Spleen (tissue), 11 donors: ENCODE measurements around the gene GPRC5C. TPM values are rescaled to one million over a fixed set of nuclear protein-coding genes. Genes with fewer than 3 reads are reported as not detected.
A peak's percentile ranks its signal among the peaks of the same experiment; 100 is the strongest.

Source experiments
- DNase-seq: peaks from one replicate; pipeline ENCODE4 v3.0.0-alpha.2; 2020
- H3K27ac ChIP-seq, 8 donors: fragments of 200-600 bp; sonication (generic) in 7 of 8; 1 replicate in 4 of 8; 2 replicates in 4 of 8; pipeline versions ENCODE4 v1.5.0 to v1.8.0; 2016 to 2021; ENCODE audit warnings: inconsistent platforms in 4 of 8, mild to moderate bottlenecking in 4 of 8, moderate library complexity in 1 of 8
- H3K27me3 ChIP-seq, 7 donors: fragments of 200-600 bp; sonication (generic) in 6 of 7; replicated peaks in 1 of 7; 1 replicate in 4 of 7; 2 replicates in 3 of 7; pipeline versions ENCODE4 v1.5.0 to v1.8.0; 2016 to 2021; ENCODE audit warnings: inconsistent platforms in 3 of 7, mild to moderate bottlenecking in 1 of 7
- H3K36me3 ChIP-seq, 6 donors: fragments of 200-600 bp; sonication (generic) in 5 of 6; 1 replicate in 4 of 6; 2 replicates in 2 of 6; pipeline versions ENCODE4 v1.5.0 to v1.8.0; 2016 to 2021; ENCODE audit warnings: inconsistent platforms in 2 of 6
- H3K4me1 ChIP-seq, 6 donors: fragments of 200-600 bp; sonication (generic) in 5 of 6; 1 replicate in 3 of 6; 2 replicates in 3 of 6; pipeline versions ENCODE4 v1.5.0 to v1.8.0; 2016 to 2021; ENCODE audit warnings: inconsistent platforms in 3 of 6
- H3K4me3 ChIP-seq, 8 donors: fragments of 200-600 bp; sonication (generic) in 7 of 8; 1 replicate in 4 of 8; 2 replicates in 4 of 8; pipeline versions ENCODE4 v1.5.0 to v1.8.0; 2016 to 2021; ENCODE audit warnings: inconsistent platforms in 4 of 8, mild to moderate bottlenecking in 4 of 8, moderate library complexity in 2 of 8
- H3K9me3 ChIP-seq, 8 donors: fragments of 200-600 bp; sonication (generic) in 7 of 8; 1 replicate in 4 of 8; 2 replicates in 4 of 8; pipeline versions ENCODE4 v1.5.0 to v1.8.0; 2016 to 2021; ENCODE audit warnings: inconsistent platforms in 4 of 8
- POLR2A ChIP-seq, 3 donors: fragments of 450-650 bp; IDR thresholded peaks; one replicate each; pipeline ENCODE4 v1.5.1; 2017; ENCODE audit warnings: antibody characterized with exemption in 3 of 3, mild to moderate bottlenecking in 1 of 3
- POLR2AphosphoS5 ChIP-seq, 3 donors: sonication (generic); formaldehyde crosslinking; IDR thresholded peaks; one replicate each; pipeline ENCODE4 v1.5.1; 2017; ENCODE audit warnings: antibody characterized with exemption in 3 of 3
- WGBS, 5 donors: extraction: QIAGEN DNeasy Blood & Tissue Kit in 3 of 5; methylation state at CpG; one replicate each; pipeline versions ENCODE4 v1.1.5 to v1.1.7; 2013 to 2018; 5-methylcytosine and 5-hydroxymethylcytosine counted together
- intact Hi-C: fragments of 100-400 bp; cut with DNase I; formaldehyde crosslinking; loops from one replicate; pipeline ENCODE4 v1.15.0; 2023; ENCODE audit warnings: low total_unique reads
- polyA plus RNA-seq, 3 donors: library from polyadenylated mRNA; stranded (reverse); fragments of 200-250 nt; gene quantifications; one replicate each; pipeline ENCODE4 v1.2.1, GENCODE V29; 2013
- total RNA-seq, 7 donors: library from RNA; depleted of rRNA in 3 of 7; stranded (reverse); fragments of >200 nt in 3 of 7; fragmentation: NEBNext Ultra II Directional in 4 of 7; extraction: Animal tissue kit (Norgen Biotek cat#: 25700) in 4 of 7; gene quantifications; one replicate each; pipeline versions ENCODE4 v1.1.0 to v1.2.1, GENCODE V29; 2016 to 2021
- TF ChIP-seq, protein P1 (sequence below), 11 experiments: fragments of 200-600 bp in 7 of 11; fragments of 450-650 bp in 4 of 11; sonication (generic) in 4 of 11; IDR thresholded peaks in 8 of 11; conservative IDR thresholded peaks in 3 of 11; 1 replicate in 7 of 11; 2 replicates in 4 of 11; pipeline versions ENCODE4 v1.4.0 to v1.8.0; 2016 to 2021; ENCODE audit warnings: antibody characterized with exemption in 11 of 11, inconsistent platforms in 4 of 11, mild to moderate bottlenecking in 1 of 11
- donor health status: healthy with polysubstance abuse.
- donor health status: DM: no; HTN: no; CAD: no; lungs with moderate emphysema.
- donor health status: DM: no; HTN: no; CAD: no.
- donor health status: Bipolar disorder and iron deficiency.
- donor health status: healthy.
- donor health status: DM: no; HTN: no; CAD: no.
- donor health status: DM: yes; HTN: yes; CAD: no.

The GPRC5C gene
- total and polyA plus RNA-seq, 10 donors, result 11.0 to 70.0 (median 28.6) TPM

DNA sequence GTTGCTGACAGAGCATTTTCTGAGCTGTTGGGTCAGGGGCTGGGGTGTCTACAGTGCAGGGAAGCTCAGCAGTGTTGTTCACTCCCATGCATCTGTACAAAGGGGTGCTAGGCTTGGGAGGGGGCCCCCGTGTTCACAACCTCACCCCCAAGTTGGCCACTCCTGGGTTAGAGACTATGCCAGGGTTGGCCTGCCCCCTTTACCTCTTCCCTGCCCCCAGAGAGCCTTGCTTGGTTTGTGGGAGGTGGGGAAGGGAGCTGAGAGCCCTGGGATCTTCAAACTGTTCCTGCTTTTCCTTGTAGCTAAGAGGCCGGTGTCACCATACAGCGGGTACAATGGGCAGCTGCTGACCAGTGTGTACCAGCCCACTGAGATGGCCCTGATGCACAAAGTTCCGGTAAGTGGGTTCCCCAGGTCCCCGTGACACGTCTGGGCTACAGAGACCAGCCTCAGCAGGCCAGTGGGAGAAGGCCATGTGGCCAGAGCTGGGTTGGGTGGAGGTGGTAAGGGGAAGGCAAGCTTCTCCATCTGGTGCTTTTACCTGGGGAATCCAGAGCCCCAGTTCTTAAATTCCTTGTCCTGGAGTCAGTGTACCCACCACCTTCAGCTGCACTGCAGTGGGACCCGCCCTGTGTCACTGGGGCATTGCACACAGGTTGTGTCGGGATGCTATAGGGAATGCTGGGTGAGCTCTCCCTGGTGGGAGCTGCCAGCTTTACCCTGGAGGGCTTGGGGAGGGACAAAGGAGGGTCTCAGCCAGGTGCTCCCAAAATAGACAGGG lies 11.8 kb downstream of the GPRC5C start:
- Histone ChIP-seq H3K27ac (peak overlapping the region; percentile 87 to 92 (median 90)), H3K4me3 (peak overlapping the region in 3 of 8 donors; percentile 12 to 56 (median 14)), H3K9me3 (peaks cover 0 to 10% (median 5%) of the 10 kb centered on the region in 8 donors), H3K4me1 (peaks cover 27 to 84% (median 59%) of the 10 kb centered on the region in 6 donors), H3K36me3 (peaks cover 0 to 13% (median 2%) of the 10 kb centered on the region in 6 donors), H3K27me3 (no peaks in the 10 kb centered on the region)
- TF ChIP-seq POLR2A (IDR thresholded peaks at IDR 0.05) (no peak), POLR2AphosphoS5 (IDR thresholded peaks at IDR 0.05) (no peak)
- TF ChIP-seq, protein P1, sequence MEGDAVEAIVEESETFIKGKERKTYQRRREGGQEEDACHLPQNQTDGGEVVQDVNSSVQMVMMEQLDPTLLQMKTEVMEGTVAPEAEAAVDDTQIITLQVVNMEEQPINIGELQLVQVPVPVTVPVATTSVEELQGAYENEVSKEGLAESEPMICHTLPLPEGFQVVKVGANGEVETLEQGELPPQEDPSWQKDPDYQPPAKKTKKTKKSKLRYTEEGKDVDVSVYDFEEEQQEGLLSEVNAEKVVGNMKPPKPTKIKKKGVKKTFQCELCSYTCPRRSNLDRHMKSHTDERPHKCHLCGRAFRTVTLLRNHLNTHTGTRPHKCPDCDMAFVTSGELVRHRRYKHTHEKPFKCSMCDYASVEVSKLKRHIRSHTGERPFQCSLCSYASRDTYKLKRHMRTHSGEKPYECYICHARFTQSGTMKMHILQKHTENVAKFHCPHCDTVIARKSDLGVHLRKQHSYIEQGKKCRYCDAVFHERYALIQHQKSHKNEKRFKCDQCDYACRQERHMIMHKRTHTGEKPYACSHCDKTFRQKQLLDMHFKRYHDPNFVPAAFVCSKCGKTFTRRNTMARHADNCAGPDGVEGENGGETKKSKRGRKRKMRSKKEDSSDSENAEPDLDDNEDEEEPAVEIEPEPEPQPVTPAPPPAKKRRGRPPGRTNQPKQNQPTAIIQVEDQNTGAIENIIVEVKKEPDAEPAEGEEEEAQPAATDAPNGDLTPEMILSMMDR (IDR thresholded peaks at IDR 0.05 in 8 of 11, conservative IDR thresholded peaks at IDR 0.05 in 3 of 11), result no peak
- no peak for DNase-seq
- 51 to 77% (median 68%) methylated on average over 7 to 8 of the region's 8 CpGs for WGBS, 5 donors
- intact Hi-C loops, result no loop called here

DNA sequence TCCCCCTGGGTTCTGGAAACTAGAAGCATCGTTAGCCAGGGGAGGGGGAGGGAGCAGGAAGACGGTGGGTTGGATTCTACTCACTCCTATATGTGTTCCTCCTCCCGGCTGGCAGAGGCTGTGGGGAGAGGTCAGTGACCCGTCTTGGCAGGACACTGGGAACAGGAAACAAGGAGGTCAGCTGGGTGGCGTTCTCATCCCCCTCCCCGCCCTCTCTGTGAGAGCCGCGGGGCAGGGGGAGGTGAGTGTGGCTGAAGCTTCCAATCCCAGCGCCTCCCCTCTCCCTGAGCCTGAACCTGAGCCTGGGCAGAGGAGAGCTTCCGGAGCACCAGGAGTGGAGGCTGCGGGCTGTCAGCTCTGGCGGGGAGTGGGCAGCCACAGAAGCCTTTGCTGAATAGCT lies 12.5 kb downstream of the GPRC5C start:
- 32 to 44% (median 40%) methylated on average over 11 to 12 of the region's 12 CpGs for WGBS, 5 donors
- intact Hi-C loops, result no loop called here
- Histone ChIP-seq H3K27ac (peak overlapping the region; percentile 9 to 92 (median 90)), H3K27me3 (no peaks in the 10 kb centered on the region), H3K36me3 (peaks cover 0 to 16% (median 2%) of the 10 kb centered on the region in 6 donors), H3K4me1 (peaks cover 27 to 84% (median 59%) of the 10 kb centered on the region in 6 donors), H3K9me3 (peaks cover 0 to 3% (median 0%) of the 10 kb centered on the region in 8 donors), H3K4me3 (peak overlapping the region in 1 of 8 donors; percentile 56)
- TF ChIP-seq POLR2A (IDR thresholded peaks at IDR 0.05), result no peak
- TF ChIP-seq, protein P1 (IDR thresholded peaks at IDR 0.05 in 8 of 11, conservative IDR thresholded peaks at IDR 0.05 in 3 of 11), result no peak
- peak; percentile 74 to 84 (median 82) for TF ChIP-seq POLR2AphosphoS5 (IDR thresholded peaks at IDR 0.05)
- no peak for DNase-seq

DNA sequence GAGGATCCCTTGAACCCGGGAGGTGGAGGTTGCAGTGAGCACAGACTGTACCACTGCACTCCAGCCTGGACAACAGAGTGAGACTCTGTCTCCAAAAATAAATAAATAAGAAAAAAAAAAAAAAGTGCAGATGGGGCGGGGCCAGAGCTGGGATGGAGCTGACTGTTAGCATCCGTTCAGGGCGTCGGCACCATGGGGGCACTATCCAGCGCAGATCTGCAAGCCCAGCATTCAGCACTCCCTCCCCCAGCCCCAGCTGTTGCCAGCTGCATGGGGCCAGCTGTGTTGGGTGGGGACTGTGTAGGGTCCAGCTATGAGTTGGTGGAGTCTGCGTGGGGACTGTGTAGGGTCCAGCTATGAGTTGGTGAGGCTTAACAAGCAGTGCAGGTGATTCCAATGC lies 13.3 kb downstream of the GPRC5C start:
- 66 to 82% (median 76%) methylated on average over 7 of the region's 7 CpGs for WGBS, 5 donors
- Histone ChIP-seq H3K4me3 (no peak overlapping the region), H3K4me1 (peaks cover 27 to 77% (median 56%) of the 10 kb centered on the region in 6 donors), H3K27ac (peak overlapping the region; percentile 9 to 92 (median 90)), H3K27me3 (no peaks in the 10 kb centered on the region), H3K36me3 (peaks cover 0 to 16% (median 0%) of the 10 kb centered on the region in 6 donors), H3K9me3 (no peaks in the 10 kb centered on the region)
- intact Hi-C loops, result no loop called here
- TF ChIP-seq POLR2AphosphoS5 (IDR thresholded peaks at IDR 0.05) (peak in 2 of 3 donors; percentile 26 to 39), POLR2A (IDR thresholded peaks at IDR 0.05) (no peak)
- no peak for DNase-seq

DNA sequence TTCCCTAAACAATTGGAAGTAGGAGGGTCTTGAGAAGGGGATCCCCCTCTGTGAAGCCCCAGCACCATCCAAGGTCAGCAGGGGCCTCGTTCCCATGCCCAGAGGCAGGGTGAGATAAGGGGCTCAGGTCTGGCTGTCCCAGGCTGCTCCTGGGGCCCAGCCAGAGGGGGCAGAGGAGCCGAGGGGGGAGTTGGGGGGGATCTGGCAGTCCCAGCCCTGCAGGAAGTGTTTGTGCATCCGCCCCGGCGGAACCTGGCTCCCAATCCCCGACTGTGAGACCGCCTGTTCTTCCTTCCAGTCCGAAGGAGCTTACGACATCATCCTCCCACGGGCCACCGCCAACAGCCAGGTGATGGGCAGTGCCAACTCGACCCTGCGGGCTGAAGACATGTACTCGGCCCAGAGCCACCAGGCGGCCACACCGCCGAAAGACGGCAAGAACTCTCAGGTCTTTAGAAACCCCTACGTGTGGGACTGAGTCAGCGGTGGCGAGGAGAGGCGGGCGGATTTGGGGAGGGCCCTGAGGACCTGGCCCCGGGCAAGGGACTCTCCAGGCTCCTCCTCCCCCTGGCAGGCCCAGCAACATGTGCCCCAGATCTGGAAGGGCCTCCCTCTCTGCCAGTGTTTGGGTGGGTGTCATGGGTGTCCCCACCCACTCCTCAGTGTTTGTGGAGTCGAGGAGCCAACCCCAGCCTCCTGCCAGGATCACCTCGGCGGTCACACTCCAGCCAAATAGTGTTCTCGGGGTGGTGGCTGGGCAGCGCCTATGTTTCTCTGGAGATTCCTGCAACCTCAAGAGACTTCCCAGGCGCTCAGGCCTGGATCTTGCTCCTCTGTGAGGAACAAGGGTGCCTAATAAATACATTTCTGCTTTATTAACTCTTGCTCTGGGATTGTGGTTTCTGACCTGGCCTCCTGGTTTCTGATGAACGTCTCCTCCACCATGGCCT lies 14.9 kb downstream of the GPRC5C start:
- DNase-seq, result peak; percentile 86
- Histone ChIP-seq H3K27me3 (no peaks in the 10 kb centered on the region), H3K27ac (peak overlapping the region; percentile 6 to 92 (median 90)), H3K4me3 (peak overlapping the region in 2 of 8 donors; percentile 6 to 19), H3K4me1 (peaks cover 27 to 72% (median 55%) of the 10 kb centered on the region in 6 donors), H3K9me3 (no peaks in the 10 kb centered on the region), H3K36me3 (peaks cover 0 to 11% (median 0%) of the 10 kb centered on the region in 6 donors)
- TF ChIP-seq POLR2AphosphoS5 (IDR thresholded peaks at IDR 0.05) (peak; percentile 67 to 83 (median 80)), POLR2A (IDR thresholded peaks at IDR 0.05) (no peak)
- TF ChIP-seq, protein P1 (IDR thresholded peaks at IDR 0.05 in 8 of 11, conservative IDR thresholded peaks at IDR 0.05 in 3 of 11), result peak in 1 of 11 experiments; percentile 13
- WGBS, 5 donors, result 19 to 35% (median 30%) methylated on average over 25 to 31 of the region's 31 CpGs
- intact Hi-C loops, result no loop called here
